ENCODE measurements around the gene CA10.

DNA sequence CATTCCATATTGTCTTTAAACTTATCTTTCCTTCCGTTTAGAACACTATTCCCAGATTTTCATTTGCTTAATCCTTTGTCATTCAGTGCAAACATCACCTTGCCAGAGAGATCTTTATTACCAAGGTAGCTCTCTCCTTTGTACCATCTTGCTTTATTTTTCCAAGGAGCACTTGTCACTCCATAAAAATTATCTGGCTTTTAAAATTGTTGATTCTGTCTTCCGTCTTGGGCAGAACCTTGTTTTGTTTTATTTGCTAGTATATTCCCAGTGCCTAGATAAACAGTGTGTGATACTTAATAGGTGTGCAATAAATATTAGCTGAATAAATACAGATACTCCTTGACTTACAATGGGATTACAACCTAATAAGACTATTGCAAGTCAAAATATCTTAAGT, 570.5 kb downstream of the CA10 start:
- TF ChIP-seq, protein P1, sequence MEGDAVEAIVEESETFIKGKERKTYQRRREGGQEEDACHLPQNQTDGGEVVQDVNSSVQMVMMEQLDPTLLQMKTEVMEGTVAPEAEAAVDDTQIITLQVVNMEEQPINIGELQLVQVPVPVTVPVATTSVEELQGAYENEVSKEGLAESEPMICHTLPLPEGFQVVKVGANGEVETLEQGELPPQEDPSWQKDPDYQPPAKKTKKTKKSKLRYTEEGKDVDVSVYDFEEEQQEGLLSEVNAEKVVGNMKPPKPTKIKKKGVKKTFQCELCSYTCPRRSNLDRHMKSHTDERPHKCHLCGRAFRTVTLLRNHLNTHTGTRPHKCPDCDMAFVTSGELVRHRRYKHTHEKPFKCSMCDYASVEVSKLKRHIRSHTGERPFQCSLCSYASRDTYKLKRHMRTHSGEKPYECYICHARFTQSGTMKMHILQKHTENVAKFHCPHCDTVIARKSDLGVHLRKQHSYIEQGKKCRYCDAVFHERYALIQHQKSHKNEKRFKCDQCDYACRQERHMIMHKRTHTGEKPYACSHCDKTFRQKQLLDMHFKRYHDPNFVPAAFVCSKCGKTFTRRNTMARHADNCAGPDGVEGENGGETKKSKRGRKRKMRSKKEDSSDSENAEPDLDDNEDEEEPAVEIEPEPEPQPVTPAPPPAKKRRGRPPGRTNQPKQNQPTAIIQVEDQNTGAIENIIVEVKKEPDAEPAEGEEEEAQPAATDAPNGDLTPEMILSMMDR (conservative IDR thresholded peaks at IDR 0.05; ENCODE audit: low read depth in 2 of 2), result no peak
- TF ChIP-seq, protein P2, sequence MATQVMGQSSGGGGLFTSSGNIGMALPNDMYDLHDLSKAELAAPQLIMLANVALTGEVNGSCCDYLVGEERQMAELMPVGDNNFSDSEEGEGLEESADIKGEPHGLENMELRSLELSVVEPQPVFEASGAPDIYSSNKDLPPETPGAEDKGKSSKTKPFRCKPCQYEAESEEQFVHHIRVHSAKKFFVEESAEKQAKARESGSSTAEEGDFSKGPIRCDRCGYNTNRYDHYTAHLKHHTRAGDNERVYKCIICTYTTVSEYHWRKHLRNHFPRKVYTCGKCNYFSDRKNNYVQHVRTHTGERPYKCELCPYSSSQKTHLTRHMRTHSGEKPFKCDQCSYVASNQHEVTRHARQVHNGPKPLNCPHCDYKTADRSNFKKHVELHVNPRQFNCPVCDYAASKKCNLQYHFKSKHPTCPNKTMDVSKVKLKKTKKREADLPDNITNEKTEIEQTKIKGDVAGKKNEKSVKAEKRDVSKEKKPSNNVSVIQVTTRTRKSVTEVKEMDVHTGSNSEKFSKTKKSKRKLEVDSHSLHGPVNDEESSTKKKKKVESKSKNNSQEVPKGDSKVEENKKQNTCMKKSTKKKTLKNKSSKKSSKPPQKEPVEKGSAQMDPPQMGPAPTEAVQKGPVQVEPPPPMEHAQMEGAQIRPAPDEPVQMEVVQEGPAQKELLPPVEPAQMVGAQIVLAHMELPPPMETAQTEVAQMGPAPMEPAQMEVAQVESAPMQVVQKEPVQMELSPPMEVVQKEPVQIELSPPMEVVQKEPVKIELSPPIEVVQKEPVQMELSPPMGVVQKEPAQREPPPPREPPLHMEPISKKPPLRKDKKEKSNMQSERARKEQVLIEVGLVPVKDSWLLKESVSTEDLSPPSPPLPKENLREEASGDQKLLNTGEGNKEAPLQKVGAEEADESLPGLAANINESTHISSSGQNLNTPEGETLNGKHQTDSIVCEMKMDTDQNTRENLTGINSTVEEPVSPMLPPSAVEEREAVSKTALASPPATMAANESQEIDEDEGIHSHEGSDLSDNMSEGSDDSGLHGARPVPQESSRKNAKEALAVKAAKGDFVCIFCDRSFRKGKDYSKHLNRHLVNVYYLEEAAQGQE (IDR thresholded peaks at IDR 0.05; ENCODE audit: unreplicated experiment), result no peak
- TF ChIP-seq CREB1 (CRISPR knock-in tag; IDR thresholded peaks at IDR 0.05; ENCODE audit: low read depth) (no peak), EZH2 (IDR thresholded peaks at IDR 0.05; ENCODE audit: low read depth, unreplicated experiment) (no peak), POLR2AphosphoS5 (IDR thresholded peaks at IDR 0.05; ENCODE audit: low read depth) (no peak), EZH2phosphoT487 (IDR thresholded peaks at IDR 0.05; ENCODE audit: unreplicated experiment) (no peak)

All from GM23338 (cell line).